GM19328 (cell line): ENCODE measurements around the gene ZNF827.

ENCODE experiments used
- ATAC-seq: cut with Tn5 transposase; IDR thresholded peaks from one replicate; pipeline ENCODE4 v1.9.1; 2021; ENCODE audit warnings: mild to moderate bottlenecking, moderate library complexity; ENCODE audit not compliant: unreplicated experiment

ZNF827 gene

GRCh38 chr4:145732001-145732815, 206.4 kb downstream of the ZNF827 start:
- no peak for ATAC-seq

GRCh38 chr4:145731028-145731427, 207.6 kb downstream of the ZNF827 start:
- no peak for ATAC-seq

- no peak for ATAC-seq
These were observed 208.6 kb downstream of the ZNF827 start for GRCh38 chr4:145730026-145730425.

GRCh38 chr4:145723336-145723735, 215.3 kb downstream of the ZNF827 start:
- ATAC-seq: no peak

- ATAC-seq: no peak
These were observed 216.1 kb downstream of the ZNF827 start for GRCh38 chr4:145722561-145722960.

GRCh38 chr4:145720656-145721055, 218.0 kb downstream of the ZNF827 start:
- ATAC-seq: no peak

GRCh38 chr4:145719752-145720624, 218.6 kb downstream of the ZNF827 start:
- ATAC-seq: peak; percentile 91

GRCh38 chr4:145716661-145717200, 221.9 kb downstream of the ZNF827 start:
- ATAC-seq: no peak

GRCh38 chr4:145716200-145716599, 222.4 kb downstream of the ZNF827 start:
- no peak for ATAC-seq

- ATAC-seq: no peak
These were observed 228.8 kb downstream of the ZNF827 start for GRCh38 chr4:145709843-145710242.

- no peak for ATAC-seq
These were observed 229.3 kb downstream of the ZNF827 start for GRCh38 chr4:145709336-145709735.
